GM19023 (cell line): ENCODE measurements around the gene LENG8.

Experiments used
- ATAC-seq: cut with Tn5 transposase; IDR thresholded peaks from one replicate; pipeline ENCODE4 v1.9.1; 2021; ENCODE audit warnings: mild to moderate bottlenecking, moderate library complexity; ENCODE audit not compliant: unreplicated experiment

Gene LENG8

DNA sequence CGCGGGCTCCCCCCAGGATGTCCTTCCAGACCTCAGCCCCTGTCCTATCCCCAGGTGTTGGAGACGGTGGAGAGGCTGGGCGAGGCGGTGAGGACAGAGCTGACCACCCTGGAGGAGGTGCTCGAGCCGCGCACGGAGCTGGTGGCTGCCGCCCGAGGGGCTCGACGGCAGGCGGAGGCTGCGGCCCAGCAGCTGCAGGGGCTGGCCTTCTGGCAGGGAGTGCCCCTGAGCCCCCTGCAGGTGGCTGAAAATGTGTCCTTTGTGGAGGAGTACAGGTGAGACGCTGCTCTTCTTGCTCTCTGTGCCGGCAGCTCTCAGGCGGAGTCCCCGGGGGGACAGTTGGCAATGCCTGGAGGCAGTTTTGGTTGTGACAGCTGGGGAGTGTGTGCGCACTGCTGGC, 26.9 kb upstream of the LENG8 start:
- no peak for ATAC-seq

- no peak for ATAC-seq
These were observed 24.8 kb upstream of the LENG8 start for GRCh38 chr19:54424201-54424600.

- ATAC-seq: no peak
These were observed 24.2 kb upstream of the LENG8 start for GRCh38 chr19:54424660-54425381.

- ATAC-seq: no peak
These were observed 23.6 kb upstream of the LENG8 start for GRCh38 chr19:54425382-54425723.

DNA sequence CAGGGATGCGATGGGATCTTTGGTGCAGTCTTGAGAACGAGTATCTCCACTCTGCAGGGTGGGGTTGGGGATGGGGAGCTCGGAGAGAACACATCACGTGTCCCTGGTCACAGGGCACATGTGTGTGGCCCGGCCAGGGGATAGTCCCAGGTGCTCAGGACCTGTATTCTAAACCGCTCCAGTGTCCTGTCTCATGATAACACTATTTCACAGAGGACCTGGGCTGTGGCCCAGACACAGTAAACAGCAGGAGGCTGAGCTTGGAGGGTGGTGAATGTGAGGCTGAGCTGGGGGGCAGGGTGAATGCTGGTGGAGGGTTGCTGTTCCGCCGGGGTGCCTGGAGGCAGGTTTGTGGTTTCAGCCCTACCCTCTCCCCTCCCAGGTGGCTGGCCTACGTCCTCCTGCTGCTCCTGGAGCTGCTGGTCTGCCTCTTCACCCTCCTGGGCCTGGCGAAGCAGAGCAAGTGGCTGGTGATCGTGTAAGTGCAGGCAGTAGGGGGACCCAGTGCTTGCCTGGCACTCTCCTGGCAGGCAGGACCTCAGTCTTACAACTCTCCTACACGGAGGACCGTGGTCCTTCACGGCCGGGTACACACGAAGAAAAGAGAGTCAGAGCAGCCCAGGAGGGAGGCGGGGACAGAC, 22.6 kb upstream of the LENG8 start:
- ATAC-seq: no peak

- no peak for ATAC-seq
These were observed 21.4 kb upstream of the LENG8 start for GRCh38 chr19:54427586-54427985.

- ATAC-seq: no peak
These were observed 20.4 kb upstream of the LENG8 start for GRCh38 chr19:54428323-54429175.

GRCh38 chr19:54429176-54429495, 19.9 kb upstream of the LENG8 start:
- no peak for ATAC-seq

DNA sequence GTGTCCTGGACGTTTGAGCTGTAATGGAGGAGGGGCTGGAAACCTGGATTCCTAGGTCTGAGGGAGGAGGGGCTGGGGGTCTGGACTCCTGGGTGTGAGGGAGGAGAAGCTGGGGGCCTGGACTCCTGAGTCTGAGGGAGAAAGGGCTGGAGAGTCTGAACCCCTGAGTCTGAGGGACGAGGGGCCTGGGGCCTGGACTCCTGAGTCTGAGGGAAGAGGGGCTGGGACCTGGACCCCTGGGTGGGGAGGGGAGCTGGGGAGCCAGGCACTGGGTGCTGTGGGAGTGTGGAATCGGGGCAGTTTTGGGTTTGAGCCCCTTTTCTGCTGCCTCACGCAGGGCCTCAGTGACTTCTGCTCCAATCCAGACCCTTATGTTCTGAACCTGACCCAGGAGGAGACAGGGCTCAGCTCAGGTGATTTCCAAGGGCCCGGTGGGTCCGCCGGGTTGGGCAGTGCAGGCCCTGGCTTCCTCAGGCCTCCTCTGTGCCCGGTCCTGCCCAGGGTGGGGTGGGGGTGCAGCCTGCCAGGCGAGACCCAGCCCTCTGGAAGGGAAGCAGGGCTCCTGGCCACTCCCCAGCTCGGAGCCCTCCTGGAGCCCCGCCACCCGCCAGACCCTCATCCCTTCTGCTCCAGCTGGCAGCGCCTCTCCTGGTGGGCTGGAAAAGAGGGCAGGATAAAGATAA, 19.3 kb upstream of the LENG8 start:
- no peak for ATAC-seq

DNA sequence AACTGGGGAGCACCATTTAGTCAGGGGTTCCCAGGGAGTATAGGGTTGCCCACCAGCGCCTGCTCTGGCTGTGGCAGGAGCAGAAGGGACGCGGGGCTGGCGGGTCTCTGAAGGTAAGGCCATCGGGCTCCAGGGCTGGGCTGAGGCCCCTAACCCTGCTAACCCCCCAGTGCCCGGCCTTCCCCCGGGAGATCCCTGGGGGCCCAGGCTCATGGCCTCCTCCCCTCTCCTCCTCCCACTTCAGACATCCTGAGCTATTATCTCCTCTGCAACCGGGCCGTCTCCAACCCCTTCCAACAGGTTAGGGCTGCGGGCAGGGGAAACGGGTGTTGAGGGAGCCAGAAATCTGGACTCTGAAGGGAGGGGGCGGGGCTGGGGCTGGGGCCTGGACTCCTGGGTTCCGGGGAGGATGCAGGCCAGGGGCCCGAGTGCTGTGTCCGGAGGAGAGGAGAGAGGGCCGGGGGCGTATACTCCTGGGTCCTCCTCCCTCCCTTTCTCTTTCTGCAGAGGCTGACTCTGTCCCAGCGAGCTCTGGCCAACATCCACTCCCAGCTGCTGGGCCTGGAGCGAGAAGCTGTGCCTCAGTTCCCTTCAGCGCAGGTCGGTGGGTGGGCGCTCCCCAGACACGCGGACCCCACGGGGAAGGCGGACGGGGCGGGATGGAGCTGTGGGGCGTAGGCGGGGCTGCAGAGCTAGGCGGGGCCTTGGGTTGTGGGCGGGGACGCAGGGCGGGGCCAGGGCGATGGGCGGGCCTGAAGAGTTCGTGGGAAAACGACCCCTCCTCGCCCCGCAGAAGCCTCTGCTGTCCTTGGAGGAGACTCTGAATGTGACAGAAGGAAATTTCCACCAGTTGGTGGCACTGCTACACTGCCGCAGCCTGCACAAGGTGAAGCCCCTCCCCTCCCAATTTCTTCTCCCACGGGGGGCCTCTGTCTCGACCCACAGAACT, 18.4 kb upstream of the LENG8 start:
- ATAC-seq: no peak

DNA sequence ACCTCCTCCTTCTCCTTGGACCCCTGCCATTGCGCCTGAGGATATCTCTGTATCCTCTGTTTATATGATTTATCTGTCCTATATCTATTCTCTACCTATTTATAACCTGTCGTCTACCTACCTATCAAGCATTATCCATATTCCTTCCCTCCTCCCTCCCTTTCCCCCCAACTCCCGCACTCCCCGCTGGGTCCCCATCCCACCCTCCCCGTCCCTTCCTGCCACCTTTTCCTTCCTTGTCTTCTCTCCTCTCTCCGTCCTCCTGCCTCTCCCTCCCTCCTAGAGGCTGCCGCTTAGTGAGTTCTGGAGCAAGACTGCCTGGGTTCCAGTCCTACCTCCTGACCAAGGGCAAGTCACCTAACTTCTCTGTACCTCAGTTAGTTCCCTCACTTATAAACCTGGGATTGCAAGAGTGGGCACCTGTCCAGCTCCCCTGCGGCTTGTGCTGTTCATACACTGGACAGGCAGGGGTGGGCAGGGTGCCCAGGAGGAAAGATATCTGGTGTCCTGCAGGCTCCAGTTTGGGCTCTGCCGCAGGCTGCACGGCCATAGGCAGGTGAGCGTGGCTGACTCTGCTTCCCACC, 17.7 kb upstream of the LENG8 start:
- ATAC-seq: no peak

DNA sequence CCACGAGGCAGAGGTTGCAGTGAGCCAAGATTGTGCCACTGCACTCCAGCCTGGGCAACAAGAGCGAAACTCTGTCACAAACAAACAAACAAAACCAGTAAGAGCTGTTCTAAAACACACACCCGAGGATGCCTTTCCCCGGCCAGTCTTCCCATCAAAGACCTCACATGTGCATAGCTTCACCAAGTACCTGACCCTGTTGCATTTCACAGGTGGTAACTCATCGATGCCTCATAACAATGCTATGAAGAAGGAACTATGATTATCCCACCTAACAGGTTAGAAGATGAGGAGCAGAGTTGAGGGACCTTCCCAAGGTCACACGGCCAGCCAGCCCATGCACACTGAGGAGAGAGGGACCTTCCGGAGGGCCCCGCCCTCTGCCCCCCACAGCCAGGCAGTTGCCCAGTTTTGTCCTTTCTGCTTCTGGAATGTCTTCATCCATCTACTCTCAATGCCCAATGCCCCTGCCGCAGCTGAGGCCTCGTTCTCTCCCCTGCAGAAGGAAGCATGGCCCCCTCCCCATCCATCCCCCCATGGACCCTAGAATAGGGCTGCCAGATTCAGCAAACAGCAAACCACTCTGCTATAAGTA, 16.8 kb upstream of the LENG8 start:
- no peak for ATAC-seq

GRCh38 chr19:54433697-54434096, 15.3 kb upstream of the LENG8 start:
- ATAC-seq: no peak

DNA sequence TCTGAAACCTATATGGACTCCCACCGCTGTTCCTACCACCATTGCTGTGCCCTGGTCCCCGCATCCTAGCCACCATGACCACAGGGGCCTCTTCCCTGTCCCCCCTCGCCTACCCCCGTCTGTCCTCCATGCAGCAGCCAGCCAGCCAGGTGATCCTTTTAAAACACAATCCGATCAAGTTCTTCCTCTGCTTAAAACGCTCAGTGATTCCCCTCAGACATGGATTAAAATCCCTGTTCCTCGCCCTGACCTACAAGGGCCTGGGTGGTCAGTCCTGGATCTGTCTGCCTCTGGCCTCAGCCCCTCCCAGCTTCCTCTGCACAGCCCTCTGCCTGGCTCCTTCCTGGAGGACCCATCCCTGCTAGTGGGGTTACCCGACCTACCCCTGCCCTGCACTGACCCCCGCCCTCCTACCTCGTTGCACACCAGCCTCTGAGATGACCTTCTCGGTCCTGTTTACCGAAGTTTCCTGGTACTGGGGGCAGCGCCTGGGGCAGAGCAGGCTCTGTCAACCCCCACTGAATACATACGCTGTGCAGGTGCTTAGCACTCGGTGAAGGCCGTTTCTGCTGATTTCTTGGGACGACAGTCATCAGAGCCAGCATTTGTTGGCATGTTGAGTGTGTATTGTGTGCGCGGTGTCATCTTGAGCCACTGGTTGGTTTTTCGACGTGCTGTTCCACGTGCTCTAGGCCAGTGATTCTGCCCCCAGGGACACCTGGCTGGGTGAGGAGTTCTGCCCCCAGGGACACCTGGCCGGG, 14.7 kb upstream of the LENG8 start:
- ATAC-seq: no peak

DNA sequence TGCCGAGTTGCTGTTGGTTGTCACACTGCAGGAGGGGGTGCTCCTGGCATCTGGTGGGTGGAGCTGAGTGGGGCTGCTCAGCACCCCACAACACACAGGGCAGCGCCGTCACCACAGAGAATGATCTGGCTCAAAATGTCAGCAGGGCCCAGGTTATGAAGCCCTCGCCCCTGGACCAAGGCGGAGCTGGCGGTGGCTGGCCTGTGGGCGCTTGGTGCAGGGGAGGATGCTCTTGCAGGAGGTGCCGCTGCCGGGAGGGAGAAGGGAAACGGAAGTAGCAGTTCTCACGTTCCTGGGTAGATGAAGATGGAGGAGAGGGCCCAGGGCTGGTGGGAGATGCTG, 14.2 kb upstream of the LENG8 start:
- no peak for ATAC-seq

GRCh38 chr19:54435551-54436016, 13.4 kb upstream of the LENG8 start:
- ATAC-seq: no peak

- no peak for ATAC-seq
These were observed 12.9 kb upstream of the LENG8 start for GRCh38 chr19:54436031-54436523.

GRCh38 chr19:54436628-54437252, 12.3 kb upstream of the LENG8 start:
- ATAC-seq: no peak
